ENCODE results near the gene ITGA11.

DNA sequence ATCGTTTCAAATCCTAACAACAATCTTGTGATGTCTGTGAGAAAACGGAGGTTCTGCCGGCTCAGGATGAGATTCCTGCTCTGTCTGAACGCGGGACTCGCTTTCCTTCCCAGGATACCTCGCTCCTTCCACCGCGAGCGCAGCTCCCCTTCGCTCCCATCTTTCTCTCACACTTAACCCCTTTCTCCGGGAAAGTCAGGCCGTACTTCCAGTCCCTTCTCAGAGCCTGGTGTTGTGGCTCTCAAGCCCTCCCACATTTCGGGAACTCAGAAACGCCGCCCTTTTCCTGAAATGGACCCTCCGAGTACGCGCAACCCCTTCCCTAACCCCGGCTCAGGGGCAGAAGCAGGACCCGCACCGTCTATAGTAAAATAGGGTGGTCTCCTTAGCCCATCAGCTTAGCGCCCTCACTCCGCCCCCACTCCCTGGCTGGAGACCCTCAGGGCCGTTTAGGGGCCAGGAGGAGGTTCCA, 154.8 kb downstream of the ITGA11 start:
- TF ChIP-seq, protein P1, sequence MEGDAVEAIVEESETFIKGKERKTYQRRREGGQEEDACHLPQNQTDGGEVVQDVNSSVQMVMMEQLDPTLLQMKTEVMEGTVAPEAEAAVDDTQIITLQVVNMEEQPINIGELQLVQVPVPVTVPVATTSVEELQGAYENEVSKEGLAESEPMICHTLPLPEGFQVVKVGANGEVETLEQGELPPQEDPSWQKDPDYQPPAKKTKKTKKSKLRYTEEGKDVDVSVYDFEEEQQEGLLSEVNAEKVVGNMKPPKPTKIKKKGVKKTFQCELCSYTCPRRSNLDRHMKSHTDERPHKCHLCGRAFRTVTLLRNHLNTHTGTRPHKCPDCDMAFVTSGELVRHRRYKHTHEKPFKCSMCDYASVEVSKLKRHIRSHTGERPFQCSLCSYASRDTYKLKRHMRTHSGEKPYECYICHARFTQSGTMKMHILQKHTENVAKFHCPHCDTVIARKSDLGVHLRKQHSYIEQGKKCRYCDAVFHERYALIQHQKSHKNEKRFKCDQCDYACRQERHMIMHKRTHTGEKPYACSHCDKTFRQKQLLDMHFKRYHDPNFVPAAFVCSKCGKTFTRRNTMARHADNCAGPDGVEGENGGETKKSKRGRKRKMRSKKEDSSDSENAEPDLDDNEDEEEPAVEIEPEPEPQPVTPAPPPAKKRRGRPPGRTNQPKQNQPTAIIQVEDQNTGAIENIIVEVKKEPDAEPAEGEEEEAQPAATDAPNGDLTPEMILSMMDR (conservative IDR thresholded peaks at IDR 0.05; ENCODE audit: low read length): no peak
- no peak for TF ChIP-seq EZH2phosphoT487 (IDR thresholded peaks at IDR 0.05; ENCODE audit: borderline replicate concordance, low read depth, low read length)
